Uterus (tissue), 2 donors: ENCODE results near the gene FLNA.

Experiments used
- POLR2A ChIP-seq, 2 donors: fragments of 450-650 bp; IDR thresholded peaks; one replicate each; pipeline ENCODE4 v1.6.1; 2016; ENCODE audit warnings: antibody characterized with exemption in 2 of 2, mild to moderate bottlenecking in 1 of 2, moderate library complexity in 1 of 2
- TF ChIP-seq, protein P1 (sequence below), 4 experiments: fragments of 200-600 bp in 2 of 4; fragments of 450-650 bp in 2 of 4; sonication (generic) in 2 of 4; IDR thresholded peaks; one replicate each; pipeline ENCODE4 v1.5.1; 2016 to 2019; ENCODE audit warnings: antibody characterized with exemption in 4 of 4, mild to moderate bottlenecking in 2 of 4, moderate library complexity in 1 of 4

GRCh38 chrX:154408659-154409221 lies 34.3 kb upstream of the FLNA start:
- TF ChIP-seq, protein P1, sequence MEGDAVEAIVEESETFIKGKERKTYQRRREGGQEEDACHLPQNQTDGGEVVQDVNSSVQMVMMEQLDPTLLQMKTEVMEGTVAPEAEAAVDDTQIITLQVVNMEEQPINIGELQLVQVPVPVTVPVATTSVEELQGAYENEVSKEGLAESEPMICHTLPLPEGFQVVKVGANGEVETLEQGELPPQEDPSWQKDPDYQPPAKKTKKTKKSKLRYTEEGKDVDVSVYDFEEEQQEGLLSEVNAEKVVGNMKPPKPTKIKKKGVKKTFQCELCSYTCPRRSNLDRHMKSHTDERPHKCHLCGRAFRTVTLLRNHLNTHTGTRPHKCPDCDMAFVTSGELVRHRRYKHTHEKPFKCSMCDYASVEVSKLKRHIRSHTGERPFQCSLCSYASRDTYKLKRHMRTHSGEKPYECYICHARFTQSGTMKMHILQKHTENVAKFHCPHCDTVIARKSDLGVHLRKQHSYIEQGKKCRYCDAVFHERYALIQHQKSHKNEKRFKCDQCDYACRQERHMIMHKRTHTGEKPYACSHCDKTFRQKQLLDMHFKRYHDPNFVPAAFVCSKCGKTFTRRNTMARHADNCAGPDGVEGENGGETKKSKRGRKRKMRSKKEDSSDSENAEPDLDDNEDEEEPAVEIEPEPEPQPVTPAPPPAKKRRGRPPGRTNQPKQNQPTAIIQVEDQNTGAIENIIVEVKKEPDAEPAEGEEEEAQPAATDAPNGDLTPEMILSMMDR (IDR thresholded peaks at IDR 0.05) = no peak
- TF ChIP-seq POLR2A (IDR thresholded peaks at IDR 0.05) = no peak
